ENCODE data around the gene SAXO1.
"Not testable (repeated sequence)": the region's sequence is repeated elsewhere in the genome, so short reads cannot be mapped to it uniquely, and the experiment has no call there.

SAXO1 gene

GRCh38 chr9:18971404-18971803, 61.6 kb downstream of the SAXO1 start:
- Histone ChIP-seq H3K4me1 (ENCODE audit: insufficient read depth, low read length) (no peaks in the 10 kb centered on the region), H3K9ac (ENCODE audit: low read depth, low read length) (no peak overlapping the region), H3K9me3 (ENCODE audit: control insufficient read depth, insufficient read depth, low read length) (no peaks in the 10 kb centered on the region), H3K36me3 (ENCODE audit: insufficient read depth, low read length) (no peaks in the 10 kb centered on the region)

- H3K9me3 ChIP-seq (ENCODE audit: control insufficient read depth, insufficient read depth, low read length) = no peaks in the 10 kb centered on the region
- H3K36me3 ChIP-seq (ENCODE audit: insufficient read depth, low read length) = no peaks in the 10 kb centered on the region
- no peak overlapping the region for H3K9ac ChIP-seq (ENCODE audit: low read depth, low read length)
- H3K4me1 ChIP-seq (ENCODE audit: insufficient read depth, low read length) = no peaks in the 10 kb centered on the region
These were observed 62.6 kb downstream of the SAXO1 start for GRCh38 chr9:18970393-18970792.

GRCh38 chr9:18969128-18969527, 63.9 kb downstream of the SAXO1 start:
- H3K9me3 ChIP-seq (ENCODE audit: control insufficient read depth, insufficient read depth, low read length) = no peaks in the 10 kb centered on the region
- H3K4me1 ChIP-seq (ENCODE audit: insufficient read depth, low read length) = no peaks in the 10 kb centered on the region
- H3K9ac ChIP-seq (ENCODE audit: low read depth, low read length) = no peak overlapping the region
- no peaks in the 10 kb centered on the region for H3K36me3 ChIP-seq (ENCODE audit: insufficient read depth, low read length)

- H3K9ac ChIP-seq (ENCODE audit: low read depth, low read length) = no peak overlapping the region
- H3K4me1 ChIP-seq (ENCODE audit: insufficient read depth, low read length) = no peaks in the 10 kb centered on the region
- no peaks in the 10 kb centered on the region for H3K9me3 ChIP-seq (ENCODE audit: control insufficient read depth, insufficient read depth, low read length)
- H3K36me3 ChIP-seq (ENCODE audit: insufficient read depth, low read length) = no peaks in the 10 kb centered on the region
These were observed 77.4 kb downstream of the SAXO1 start for GRCh38 chr9:18955626-18956025.

GRCh38 chr9:18951936-18952335, 81.1 kb downstream of the SAXO1 start:
- H3K9ac ChIP-seq (ENCODE audit: low read depth, low read length) = no peak overlapping the region
- no peaks in the 10 kb centered on the region for H3K9me3 ChIP-seq (ENCODE audit: control insufficient read depth, insufficient read depth, low read length)
- no peaks in the 10 kb centered on the region for H3K36me3 ChIP-seq (ENCODE audit: insufficient read depth, low read length)
- no peaks in the 10 kb centered on the region for H3K4me1 ChIP-seq (ENCODE audit: insufficient read depth, low read length)

GRCh38 chr9:18947892-18948339, 85.1 kb downstream of the SAXO1 start:
- no peaks in the 10 kb centered on the region for H3K4me1 ChIP-seq (ENCODE audit: insufficient read depth, low read length)
- no peak overlapping the region for H3K9ac ChIP-seq (ENCODE audit: low read depth, low read length)
- H3K36me3 ChIP-seq (ENCODE audit: insufficient read depth, low read length) = no peaks in the 10 kb centered on the region
- no peaks in the 10 kb centered on the region for H3K9me3 ChIP-seq (ENCODE audit: control insufficient read depth, insufficient read depth, low read length)

GRCh38 chr9:18942801-18943200, 90.2 kb downstream of the SAXO1 start:
- H3K9ac ChIP-seq (ENCODE audit: low read depth, low read length) = no peak overlapping the region
- no peaks in the 10 kb centered on the region for H3K36me3 ChIP-seq (ENCODE audit: insufficient read depth, low read length)
- H3K4me1 ChIP-seq (ENCODE audit: insufficient read depth, low read length) = no peaks in the 10 kb centered on the region
- no peaks in the 10 kb centered on the region for H3K9me3 ChIP-seq (ENCODE audit: control insufficient read depth, insufficient read depth, low read length)

- no peaks in the 10 kb centered on the region for H3K4me1 ChIP-seq (ENCODE audit: insufficient read depth, low read length)
- no peak overlapping the region for H3K9ac ChIP-seq (ENCODE audit: low read depth, low read length)
- no peaks in the 10 kb centered on the region for H3K9me3 ChIP-seq (ENCODE audit: control insufficient read depth, insufficient read depth, low read length)
- H3K36me3 ChIP-seq (ENCODE audit: insufficient read depth, low read length) = no peaks in the 10 kb centered on the region
These were observed 91.8 kb downstream of the SAXO1 start for GRCh38 chr9:18941060-18941740.

GRCh38 chr9:18939943-18940342, 93.1 kb downstream of the SAXO1 start:
- Histone ChIP-seq H3K9ac (ENCODE audit: low read depth, low read length) (no peak overlapping the region), H3K9me3 (ENCODE audit: control insufficient read depth, insufficient read depth, low read length) (no peaks in the 10 kb centered on the region)

GRCh38 chr9:18936094-18936871, 96.7 kb downstream of the SAXO1 start:
- no peaks in the 10 kb centered on the region for H3K4me1 ChIP-seq (ENCODE audit: insufficient read depth, low read length)
- H3K9me3 ChIP-seq (ENCODE audit: control insufficient read depth, insufficient read depth, low read length) = no peaks in the 10 kb centered on the region
- no peaks in the 10 kb centered on the region for H3K36me3 ChIP-seq (ENCODE audit: insufficient read depth, low read length)
- H3K9ac ChIP-seq (ENCODE audit: low read depth, low read length) = no peak overlapping the region

More at GRCh38 chr9:18939943-18940342, 93.1 kb downstream of the SAXO1 start:
- Histone ChIP-seq H3K4me1 (ENCODE audit: insufficient read depth, low read length) (no peaks in the 10 kb centered on the region), H3K36me3 (ENCODE audit: insufficient read depth, low read length) (no peaks in the 10 kb centered on the region)

GRCh38 chr9:18935541-18935940, 97.5 kb downstream of the SAXO1 start:
- H3K9me3 ChIP-seq (ENCODE audit: control insufficient read depth, insufficient read depth, low read length) = no peaks in the 10 kb centered on the region
- no peak overlapping the region for H3K9ac ChIP-seq (ENCODE audit: low read depth, low read length)
- no peaks in the 10 kb centered on the region for H3K36me3 ChIP-seq (ENCODE audit: insufficient read depth, low read length)
- no peaks in the 10 kb centered on the region for H3K4me1 ChIP-seq (ENCODE audit: insufficient read depth, low read length)

- H3K9ac ChIP-seq (ENCODE audit: low read depth, low read length); H3K36me3 ChIP-seq (ENCODE audit: insufficient read depth, low read length); H3K9me3 ChIP-seq (ENCODE audit: control insufficient read depth, insufficient read depth, low read length); H3K4me1 ChIP-seq (ENCODE audit: insufficient read depth, low read length): not testable (repeated sequence)
These were observed 102.4 kb downstream of the SAXO1 start for GRCh38 chr9:18930611-18931010.

GRCh38 chr9:18928711-18929110, 104.3 kb downstream of the SAXO1 start:
- Histone ChIP-seq H3K9me3 (ENCODE audit: control insufficient read depth, insufficient read depth, low read length) (no peaks in the 10 kb centered on the region), H3K36me3 (ENCODE audit: insufficient read depth, low read length) (no peaks in the 10 kb centered on the region), H3K9ac (ENCODE audit: low read depth, low read length) (no peak overlapping the region), H3K4me1 (ENCODE audit: insufficient read depth, low read length) (no peaks in the 10 kb centered on the region)

GRCh38 chr9:18926513-18926912, 106.5 kb downstream of the SAXO1 start:
- H3K4me1 ChIP-seq (ENCODE audit: insufficient read depth, low read length) = no peaks in the 10 kb centered on the region
- no peak overlapping the region for H3K9ac ChIP-seq (ENCODE audit: low read depth, low read length)
- H3K9me3 ChIP-seq (ENCODE audit: control insufficient read depth, insufficient read depth, low read length) = no peaks in the 10 kb centered on the region
- no peaks in the 10 kb centered on the region for H3K36me3 ChIP-seq (ENCODE audit: insufficient read depth, low read length)

- Histone ChIP-seq H3K36me3 (ENCODE audit: insufficient read depth, low read length) (no peaks in the 10 kb centered on the region), H3K9me3 (ENCODE audit: control insufficient read depth, insufficient read depth, low read length) (no peaks in the 10 kb centered on the region)
These were observed 107.1 kb downstream of the SAXO1 start for GRCh38 chr9:18925880-18926279.

More at GRCh38 chr9:18925880-18926279, 107.1 kb downstream of the SAXO1 start:
- no peak overlapping the region for H3K9ac ChIP-seq (ENCODE audit: low read depth, low read length)
- no peaks in the 10 kb centered on the region for H3K4me1 ChIP-seq (ENCODE audit: insufficient read depth, low read length)

All from ES-I3 (cell line).